HG02623 (cell line): ENCODE measurements around the gene CYP2A6.

Experiments used
- ATAC-seq: cut with Tn5 transposase; IDR thresholded peaks from one replicate; pipeline ENCODE4 v1.9.1; 2021; ENCODE audit warnings: moderate library complexity; ENCODE audit not compliant: unreplicated experiment

CYP2A6 gene

DNA sequence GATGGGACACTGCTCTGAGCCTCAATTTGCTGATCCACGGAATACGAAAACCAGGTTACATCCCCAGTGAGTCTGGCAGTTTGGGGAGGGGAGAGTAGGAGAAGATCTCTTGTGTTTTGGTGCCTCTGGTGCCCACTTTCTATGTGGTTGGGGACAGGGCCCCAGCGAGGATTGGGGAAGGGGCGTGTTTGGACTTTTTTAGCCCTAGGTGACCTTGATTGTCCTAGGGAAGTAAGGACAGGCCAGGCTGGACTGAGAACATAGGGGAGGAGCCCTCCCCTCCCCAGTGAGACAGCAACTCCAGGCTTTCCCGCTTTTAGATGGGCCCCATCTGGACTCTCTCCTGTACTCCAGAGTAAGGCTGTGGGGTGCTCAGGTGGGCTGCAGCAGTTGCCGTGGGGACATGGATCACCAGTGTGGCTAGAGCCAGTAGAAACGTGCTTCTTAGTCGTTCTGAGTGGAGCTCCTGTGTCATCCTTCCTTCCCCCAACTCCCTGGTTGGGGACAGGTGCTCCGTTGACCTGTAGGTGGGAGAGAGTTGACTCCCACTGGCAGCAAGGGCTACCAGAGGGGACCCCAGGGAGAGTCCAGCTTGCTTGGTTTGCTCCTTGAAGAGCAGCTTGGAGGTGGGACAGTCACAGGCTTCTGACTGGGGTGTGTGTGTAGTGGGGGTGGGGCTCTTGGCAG, 46.9 kb downstream of the CYP2A6 start:
- no peak for ATAC-seq

DNA sequence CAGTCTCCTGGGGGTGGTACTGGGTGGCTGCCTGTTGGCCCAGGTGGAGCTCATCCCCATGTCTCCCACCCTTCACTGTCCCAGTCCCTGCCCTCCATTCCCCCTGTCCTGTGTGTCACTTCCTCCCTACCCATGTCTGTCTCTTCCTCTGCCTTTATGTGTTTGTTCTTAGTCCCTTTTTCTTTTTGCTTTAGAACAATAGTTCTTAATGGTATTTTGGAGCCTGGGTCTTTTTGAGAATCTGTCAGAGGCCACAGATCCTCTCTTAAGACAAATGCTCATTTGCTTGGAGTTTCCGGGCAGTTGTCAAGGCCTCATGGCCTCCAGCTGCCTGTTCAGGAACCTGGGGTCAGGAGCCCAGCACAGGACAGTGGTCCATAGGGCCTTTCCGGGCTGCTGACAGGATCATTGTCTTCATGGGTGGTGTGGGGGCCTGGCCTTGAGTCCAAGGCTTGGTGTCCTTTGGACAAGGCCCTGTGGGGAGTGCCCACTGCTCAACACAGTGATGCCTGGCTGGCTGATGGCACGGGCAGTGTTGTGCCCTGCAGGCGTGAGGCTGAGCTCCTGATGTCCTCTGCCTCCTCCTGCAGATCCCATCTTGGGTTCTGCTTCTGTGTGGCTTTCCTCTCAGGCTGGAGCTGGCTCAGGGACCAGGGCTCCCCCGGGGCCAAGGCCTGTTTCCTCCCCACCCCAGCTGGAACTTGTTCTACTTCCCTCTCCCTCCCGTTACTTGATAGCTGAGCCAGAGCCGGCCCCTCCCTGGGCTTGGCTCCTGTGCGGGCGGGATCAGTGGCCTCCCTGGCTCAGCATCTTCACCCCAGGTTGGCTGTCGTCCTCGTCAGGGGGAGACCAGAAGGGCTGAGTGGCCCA, 47.7 kb downstream of the CYP2A6 start:
- ATAC-seq: no peak

DNA sequence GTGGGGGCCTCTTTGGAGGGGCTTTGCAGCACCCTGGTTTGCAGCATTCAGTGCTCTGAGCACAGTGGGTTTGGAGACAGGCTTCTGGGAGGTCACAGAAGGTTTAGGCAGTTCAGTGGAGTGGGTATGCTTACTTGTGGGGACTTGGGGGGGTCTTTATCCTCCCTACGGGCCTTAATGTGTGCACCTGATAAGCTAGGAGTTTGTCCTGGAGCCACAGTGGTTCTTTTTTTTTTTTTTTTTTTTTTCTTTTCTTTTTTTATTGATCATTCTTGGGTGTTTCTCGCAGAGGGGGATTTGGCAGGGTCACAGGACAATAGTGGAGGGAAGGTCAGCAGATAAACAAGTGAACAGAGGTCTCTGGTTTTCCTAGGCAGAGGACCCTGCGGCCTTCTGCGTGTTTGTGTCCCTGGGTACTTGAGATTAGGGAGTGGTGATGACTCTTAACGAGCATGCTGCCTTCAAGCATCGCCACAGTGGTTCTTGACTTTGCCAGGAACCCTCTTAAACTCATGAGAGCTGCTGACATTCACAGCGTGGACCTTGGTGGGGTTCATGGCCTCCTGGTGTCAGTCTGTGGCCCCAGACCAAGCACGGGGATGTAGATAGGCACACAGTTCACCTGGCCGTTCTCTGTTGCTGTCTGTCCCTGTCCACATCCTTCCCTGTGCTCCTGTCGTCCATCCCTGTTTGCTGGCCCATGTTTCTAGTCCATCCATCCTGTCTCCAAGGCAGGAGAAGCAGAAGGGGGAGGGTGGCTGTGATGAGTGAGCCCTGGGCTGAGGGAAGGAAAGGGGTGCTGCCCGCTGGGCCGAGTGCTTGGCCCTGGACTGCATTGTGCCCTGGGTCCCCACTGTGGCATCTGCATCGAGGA, 48.6 kb downstream of the CYP2A6 start:
- ATAC-seq: no peak

DNA sequence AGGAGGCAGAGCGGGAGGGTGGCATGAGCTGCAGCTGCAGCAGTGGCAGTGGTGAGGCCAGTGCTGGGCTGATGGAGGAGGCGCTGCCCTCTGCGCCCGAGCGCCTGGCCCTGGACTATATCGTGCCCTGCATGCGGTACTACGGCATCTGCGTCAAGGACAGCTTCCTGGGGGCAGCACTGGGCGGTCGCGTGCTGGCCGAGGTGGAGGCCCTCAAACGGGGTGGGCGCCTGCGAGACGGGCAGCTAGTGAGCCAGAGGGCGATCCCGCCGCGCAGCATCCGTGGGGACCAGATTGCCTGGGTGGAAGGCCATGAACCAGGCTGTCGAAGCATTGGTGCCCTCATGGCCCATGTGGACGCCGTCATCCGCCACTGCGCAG, 49.3 kb downstream of the CYP2A6 start:
- no peak for ATAC-seq

DNA sequence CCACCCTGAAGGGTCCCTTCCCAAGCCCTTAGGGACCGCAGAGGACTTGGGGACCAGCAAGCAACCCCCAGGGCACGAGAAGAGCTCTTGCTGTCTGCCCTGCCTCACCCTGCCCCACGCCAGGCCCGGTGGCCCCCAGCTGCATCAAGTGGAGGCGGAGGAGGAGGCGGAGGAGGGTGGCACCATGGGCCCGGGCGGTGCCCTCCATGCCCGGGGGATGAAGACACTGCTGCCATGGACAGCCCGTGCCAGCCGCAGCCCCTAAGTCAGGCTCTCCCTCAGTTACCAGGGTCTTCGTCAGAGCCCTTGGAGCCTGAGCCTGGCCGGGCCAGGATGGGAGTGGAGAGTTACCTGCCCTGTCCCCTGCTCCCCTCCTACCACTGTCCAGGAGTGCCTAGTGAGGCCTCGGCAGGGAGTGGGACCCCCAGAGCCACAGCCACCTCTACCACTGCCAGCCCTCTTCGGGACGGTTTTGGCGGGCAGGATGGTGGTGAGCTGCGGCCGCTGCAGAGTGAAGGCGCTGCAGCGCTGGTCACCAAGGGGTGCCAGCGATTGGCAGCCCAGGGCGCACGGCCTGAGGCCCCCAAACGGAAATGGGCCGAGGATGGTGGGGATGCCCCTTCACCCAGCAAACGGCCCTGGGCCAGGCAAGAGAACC, 49.8 kb downstream of the CYP2A6 start:
- ATAC-seq: no peak

DNA sequence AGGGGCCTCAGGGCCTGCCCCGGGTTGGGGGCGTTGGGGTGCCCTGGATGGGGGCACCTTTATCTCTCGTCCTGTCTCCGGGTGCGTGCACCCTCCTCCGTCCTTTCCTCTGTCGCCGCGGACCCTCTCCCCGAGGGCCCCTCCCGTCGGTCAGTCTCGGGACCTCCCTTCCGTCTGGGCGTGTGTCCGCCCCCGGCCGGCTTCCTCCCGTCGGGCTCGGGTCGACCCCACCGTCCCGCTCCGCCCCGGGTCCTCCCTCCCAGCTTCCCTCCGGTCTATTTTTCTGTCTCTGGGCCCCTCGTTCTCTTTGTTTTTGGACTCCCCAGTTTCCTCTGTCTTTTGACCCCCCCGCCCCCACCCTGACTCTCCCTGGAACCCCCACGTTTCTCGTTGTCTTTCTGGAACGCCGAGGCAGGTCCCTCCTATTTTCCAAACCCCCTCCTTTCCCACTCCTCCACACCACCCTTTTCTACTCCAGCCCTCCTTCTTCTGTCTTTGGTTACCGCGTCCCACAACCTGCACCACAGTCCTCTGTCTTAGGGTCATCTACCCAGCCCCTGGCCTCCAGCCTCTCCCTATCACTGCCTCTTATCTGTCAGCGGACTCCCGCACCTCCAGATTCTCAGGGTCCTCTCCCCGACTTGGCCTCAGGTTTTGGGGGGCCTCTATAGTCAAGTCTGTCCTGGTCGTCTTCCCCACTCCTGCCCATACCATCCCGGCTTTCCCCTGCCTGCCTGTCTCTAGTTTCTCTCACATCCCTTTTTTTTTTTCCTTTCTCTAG, 50.5 kb downstream of the CYP2A6 start:
- no peak for ATAC-seq

DNA sequence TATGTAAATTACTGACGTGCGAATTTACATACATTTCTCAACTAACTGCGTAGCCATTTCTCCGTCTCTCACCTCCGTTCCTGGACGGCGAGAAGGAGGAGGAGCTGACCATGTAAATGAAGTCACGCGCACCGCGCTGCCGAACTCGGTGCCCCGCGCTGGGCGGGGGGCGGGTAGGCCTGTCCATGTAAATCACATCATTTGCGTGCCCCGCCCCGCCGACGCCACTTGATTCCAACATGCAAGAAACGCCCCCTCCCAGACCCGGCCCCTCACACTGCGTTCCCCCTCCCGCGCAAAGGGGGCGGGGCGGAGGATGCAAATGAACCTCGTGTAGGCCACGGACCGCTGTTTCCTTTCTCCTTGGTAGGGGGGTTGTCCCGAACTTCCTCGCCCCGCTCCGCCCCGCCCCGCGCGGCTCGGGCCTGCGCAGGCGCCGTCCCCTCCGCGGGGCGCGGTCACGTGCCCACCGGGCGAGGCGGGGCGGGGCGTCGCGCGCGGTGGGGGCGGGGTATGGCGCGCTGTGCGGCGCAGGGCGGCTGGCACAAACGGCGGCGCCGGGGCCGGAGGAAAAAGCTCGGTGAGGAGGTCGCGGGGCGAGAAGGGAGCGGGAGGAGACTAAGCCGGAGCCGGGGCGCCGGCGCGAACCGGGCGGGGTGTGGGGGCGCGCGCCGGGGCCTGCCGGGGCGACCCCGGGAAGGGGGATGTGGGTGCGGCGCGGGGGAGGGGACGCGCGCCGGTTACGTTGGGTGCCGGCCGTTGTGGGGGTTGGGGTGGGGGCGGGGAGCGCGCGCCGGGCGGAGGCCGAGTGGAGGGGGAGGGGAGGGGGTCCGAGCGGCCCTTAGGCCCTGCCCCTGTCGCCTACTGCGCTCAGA, 51.3 kb downstream of the CYP2A6 start, which contains the start of gene EGLN2:
TSS of gene EGLN2 (plus strand) at position 509 of the 875 bp plus-strand sequence. CDS start 1,382 bp downstream, outside the sequence.
- peak; percentile 65 for ATAC-seq

DNA sequence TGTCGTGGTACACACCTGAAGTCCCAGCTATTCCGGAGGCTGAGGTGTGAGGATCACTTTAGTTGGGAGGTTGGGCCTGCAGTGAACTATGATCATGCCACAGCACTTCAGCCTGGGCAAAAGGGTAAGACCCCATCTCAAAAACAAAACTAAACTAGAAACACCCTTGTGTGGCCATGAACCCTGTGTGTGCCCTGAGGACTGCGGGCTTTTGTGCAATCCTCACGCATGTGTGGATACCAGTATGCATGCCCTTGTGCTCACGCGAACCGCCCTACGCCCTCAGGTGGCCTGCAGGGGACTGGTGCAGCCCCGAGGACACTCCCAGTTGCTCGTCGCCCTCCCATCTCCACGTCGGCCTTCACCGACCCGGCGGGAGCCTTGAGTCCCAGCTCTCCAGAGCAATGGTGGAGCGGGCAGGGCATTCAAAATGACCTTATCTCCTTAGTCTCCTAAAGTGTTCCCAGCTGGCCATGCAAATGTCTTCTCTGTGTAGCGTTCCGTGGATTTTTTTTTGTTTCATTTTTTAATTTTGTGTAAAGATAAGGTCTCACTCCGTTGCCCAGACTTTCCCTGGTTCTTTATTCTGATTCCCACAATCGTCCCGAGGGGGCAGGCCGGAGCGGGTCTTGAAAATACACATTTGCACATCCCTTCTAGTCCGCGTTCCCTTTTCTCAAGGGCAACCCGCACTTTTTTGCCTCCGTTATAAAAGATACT, 52.1 kb downstream of the CYP2A6 start:
- ATAC-seq: no peak

DNA sequence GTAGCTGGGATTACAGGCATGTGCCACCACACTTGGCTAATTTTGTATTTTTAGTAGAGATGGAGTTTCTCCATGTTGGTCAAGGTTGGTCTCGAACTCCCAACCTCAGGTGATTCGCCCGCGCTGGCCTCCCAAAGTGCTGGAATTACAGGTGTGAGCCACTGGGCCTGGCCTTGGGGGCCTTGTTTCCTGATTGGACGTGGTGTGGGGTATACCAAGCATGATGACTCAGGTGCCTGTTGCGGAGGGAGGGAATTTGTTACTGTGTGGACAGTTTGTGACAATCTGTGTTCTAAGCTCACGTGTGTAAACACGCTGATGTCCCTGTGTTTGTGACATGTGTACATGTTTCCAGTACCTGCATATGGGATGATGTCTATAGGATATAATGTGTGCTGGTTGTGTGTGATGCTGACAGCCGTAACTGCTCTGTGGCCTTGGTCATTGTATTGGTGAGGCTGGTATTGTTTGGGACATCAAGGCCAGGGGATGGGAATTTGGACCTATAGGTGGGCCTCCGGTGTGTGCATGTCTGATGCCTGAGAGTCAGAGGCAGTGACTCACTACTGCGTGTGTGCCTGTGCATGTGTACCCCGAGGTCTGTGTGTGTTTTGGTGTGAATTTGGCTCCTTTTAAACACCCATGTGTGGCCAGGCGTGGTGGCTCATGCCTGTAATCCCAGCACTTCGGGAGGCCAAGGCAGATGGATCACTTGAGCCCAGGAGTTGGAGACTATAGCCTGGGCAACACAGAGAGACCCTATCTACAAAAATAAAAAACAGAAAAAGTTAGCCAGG, 52.9 kb downstream of the CYP2A6 start:
- ATAC-seq: no peak
